NAMALWA (cell line): Measurements from ENCODE around the gene PLEK.
"Not testable (repeated sequence)": the region's sequence is repeated elsewhere in the genome, so short reads cannot be mapped to it uniquely, and the experiment has no call there.

Source experiments
- DNase-seq: peaks from one replicate; pipeline ENCODE4 v3.0.0-alpha.2; 2015; ENCODE audit warnings: low spot score

PLEK gene

DNA sequence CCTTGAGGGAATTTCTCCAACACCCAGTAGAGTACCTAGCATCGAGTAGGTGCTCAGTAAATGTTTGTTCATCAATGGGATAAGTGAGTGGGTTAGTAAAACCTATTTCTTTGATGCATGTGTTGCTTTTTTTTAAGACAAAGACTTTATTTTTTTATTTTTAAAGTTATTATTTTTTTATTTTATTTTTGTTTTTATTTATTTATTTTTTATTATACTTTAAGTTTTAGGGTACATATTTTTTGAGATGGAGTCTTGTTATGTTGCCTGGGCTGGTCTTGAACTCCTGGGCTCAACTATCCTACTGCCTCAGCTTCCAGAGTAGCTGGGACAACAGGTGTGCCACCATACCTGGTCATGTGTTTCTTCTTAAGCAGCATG lies 20.8 kb downstream of the PLEK start:
- no peak for DNase-seq

DNA sequence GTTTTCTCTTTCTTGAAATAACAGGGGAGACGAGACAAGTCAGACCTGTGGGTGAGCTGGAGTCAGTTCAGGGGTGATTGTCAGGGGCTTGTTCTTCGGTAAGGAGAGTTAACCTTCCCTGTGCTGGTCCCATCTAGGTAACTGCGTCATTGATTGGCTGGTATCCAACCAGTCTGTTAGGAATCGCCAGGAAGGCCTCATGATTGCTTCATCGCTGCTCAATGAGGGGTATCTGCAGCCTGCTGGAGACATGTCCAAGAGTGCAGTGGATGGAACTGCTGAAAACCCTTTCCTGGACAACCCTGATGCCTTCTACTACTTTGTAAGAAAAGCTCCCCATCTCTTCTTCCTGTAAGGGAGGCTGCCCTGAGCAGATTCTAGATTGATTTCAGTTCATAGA lies 21.3 kb downstream of the PLEK start:
- DNase-seq, result no peak

DNA sequence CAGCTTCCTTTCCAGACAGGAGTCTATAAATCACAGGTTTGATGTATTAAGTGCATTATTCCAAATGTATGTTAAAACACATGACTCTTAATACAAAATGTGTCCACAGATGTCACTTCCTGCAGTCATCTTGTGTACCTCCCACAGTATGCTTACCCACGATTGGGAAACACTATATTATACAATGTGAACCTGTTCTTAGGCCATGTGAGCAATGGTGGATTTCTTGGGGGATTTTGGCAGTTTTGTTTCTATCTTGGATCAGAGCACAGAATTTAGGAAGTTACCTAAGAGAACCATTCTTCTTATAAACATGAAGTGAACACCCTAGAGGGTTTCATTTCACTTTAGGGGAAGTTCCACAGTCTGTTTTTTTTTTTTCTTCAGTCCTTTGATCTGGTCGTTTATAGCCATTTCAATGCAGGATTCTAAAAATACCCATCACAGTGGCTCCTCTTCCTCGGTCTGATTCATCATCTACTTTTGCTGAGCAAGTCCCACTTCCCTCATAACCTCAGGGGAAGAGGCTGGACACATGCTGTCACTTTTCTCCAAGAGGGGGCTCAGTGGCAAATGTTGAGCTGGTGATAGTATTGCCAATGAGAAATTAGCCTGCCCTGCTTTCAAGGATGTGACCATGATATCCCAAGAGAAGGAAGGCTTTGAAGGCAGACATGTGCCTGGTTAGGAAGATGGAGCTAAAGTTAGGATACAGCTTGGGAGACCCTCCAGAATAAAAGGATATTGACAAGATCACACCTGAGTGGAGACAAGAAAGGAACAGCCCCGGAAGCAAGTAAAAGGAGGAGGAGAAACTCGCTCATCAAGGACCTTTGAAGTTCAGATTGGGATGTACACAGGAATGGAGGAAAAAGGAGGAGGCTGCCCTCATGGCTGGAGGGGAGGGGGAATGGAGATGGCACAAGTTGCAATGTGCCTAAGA lies 22.6 kb downstream of the PLEK start:
- peak; percentile 76 for DNase-seq

DNA sequence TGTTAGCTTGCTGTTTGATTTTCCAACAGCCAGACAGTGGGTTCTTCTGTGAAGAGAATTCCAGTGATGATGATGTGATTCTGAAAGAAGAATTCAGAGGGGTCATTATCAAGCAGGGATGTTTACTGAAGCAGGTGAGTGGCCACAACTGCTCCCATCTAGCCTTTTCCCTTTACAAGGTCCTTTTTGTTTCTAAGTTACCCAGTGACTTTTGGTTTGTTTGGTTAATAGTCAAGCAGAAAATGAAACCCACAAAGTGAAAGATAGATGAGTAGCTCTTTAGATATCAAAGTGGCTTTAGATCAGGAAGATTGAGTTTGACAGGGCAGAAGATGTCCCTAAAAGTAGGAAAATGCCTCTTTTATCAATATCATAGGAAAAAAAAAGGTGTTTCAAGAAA lies 23.3 kb downstream of the PLEK start:
- no peak for DNase-seq

DNA sequence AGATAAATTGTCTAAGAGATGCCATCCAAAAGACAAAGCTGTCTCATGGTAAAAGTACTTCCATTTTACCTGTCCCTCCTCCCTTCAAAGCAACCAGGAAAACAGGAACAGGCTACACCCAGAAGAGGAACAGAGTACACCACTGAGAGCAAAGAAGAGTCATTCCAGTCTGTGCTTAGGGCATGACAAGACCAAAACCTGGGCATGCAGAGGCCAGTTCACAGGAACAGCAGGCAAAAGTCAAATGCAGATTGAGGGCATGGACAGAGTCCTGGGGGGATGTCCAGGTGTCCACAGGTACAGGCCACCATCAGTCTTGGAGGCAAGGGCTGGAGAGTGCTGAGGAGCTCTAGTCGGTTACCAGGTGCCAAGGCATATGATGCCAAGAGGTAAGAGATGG lies 23.7 kb downstream of the PLEK start:
- DNase-seq, result no peak

DNA sequence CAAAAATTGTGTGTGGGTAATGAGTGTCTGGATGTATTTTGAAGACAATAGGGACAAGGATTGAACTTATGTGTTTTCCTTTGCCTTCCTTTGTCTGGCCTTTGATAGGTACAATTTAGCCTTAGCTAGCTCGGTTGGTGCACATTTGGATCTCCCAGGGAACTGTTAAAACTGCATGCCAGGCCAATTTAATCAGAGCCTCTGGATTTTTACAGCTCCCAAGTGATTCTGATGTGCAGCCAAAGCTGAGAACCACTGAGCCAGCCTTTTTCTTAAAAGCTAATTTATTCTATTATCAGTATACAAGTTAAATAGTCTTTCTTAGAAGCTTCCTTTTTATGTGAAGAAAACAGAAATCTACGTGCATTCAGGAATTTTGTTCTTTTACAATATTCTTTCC lies 25.0 kb downstream of the PLEK start:
- DNase-seq, result no peak

DNA sequence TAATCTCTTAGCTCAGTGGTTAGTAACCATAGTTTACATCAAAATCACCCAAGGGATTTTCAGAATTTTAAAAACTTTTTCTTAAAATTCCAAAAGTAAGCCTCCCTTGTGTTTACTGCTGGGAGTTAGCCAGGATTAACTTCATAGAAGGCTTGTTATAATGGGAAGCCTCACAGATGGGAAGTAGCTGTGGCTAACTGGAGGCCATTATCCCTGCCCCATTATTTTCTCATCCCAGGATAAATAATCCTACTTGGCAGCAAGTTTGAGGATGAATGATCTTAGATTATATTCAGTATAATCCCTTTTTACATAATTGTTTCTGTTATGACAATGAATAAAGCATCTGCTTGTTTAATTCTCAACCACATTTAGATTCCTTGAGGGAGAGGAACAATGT lies 25.5 kb downstream of the PLEK start:
- DNase-seq, result no peak

DNA sequence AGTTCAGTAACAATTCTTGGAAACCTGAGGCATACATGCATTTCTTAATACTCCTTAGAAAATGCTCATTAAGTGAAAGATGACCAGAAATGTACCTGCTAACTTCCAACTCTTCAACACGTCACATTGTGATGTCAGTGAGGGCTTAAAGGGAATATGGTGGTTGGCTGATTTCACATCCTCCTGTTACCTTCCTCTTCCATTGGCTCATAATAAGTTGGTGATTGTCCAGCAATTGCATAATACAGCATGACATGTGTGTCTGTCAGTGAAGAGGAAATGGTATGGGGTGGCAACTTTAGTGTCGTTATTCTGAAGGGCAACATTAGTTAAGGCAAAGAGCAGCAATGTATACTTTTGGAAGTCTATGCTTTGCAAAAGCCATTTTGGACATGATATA lies 26.0 kb downstream of the PLEK start:
- no peak for DNase-seq

DNA sequence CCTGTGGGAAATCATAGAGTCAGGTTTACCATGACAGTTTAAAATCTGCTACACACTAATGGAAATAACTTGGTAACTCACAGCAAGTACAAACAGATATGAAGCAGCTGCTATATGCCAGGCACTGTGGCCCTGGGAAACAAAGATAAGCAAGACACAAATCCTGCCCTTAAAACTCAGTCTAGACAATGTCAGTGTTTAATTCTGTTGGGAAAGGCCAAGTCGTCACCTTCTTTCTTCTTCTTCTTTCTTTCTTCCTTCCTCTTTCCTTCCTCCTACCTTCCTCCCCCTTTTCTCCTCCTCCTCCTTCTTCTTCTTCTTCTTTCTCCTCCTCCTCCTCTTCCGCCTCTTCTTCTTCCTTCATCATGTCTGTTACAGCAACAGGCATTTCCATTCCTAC lies 26.8 kb downstream of the PLEK start:
- DNase-seq, result no peak

DNA sequence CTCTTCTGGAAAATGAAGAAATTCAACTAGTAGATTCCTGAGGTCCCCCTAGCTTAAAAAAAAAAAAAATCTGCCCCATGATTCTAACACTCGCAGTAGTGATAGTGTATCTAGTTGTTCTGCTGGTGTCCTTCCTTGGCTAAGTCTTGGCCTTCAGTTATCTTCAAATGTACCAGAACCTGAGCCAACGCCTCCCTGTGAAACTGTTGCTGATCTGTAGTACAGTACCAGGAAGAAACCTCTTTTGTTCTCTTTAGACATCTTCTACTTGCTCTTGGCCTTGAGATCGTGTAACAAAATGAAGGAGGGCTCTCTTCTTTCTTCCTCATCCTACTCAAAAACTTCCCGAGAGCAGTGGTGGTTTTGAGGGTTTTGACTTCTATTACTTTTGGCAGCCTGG lies 31.0 kb downstream of the PLEK start:
- DNase-seq, result no peak

DNA sequence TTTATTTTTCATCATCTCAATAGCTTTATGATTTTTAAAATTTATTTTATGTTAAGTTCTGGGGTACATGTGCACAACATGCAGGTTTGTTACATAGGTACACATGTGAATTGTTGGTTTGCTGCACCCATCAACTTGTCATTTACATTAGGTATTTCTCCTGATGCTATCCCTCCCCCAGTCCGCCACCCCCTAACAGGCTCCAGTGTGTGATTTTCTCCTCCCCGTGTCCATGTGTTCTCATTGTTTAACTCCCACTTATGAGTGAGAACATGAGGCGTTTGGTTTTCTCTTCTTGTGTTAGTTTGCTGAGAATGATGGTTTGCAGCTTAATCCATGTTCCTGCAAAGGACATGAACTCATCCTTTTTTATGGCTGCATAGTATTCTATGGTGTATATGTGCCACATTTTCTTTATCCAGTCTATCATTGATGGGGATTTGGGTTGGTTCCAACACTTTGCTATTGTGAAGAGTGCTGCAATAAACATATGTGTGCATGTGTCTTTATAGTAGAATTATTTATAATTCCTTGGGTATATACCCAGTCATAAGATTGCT lies 32.7 kb downstream of the PLEK start:
- not testable (repeated sequence) for DNase-seq

DNA sequence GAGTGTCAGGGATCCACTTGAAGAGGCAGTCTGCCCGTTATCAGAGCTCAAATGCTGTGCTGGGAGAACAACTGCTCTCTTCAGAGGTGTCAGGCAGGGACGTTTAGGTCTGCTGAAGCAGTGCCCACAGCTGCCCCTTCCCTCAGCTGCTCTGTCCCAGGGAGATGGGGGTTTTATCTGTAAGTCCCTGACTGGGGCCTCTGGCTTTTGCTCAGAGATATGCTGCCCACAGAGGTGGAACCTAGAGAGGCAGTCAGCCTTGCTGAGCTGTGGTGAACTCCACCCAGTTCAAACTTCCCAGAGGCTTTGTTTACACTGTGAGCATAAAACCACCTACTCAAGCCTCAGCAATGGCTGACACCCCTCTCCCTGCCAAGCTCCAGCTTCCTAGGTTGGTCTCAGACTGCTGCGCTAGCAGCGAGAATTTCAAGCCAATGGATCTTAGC lies 38.1 kb downstream of the PLEK start:
- DNase-seq, result no peak

DNA sequence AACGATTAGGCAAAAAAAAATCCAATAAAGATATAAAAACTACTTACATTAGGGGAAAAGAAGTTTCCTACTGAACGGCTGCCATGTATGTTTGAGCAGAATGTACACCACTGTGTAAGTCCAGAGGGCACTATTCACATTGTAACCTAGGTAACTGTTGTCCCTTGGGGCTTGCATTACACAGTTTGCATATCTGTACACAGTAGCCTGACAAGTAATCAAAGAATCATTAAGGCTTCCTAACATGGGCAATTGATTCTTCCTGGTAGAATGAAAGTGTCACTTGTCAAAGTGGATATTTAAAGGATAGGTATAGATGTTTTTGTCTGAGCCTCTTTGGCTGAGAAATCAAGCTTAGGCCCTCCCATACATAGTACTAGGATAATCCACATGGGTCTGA lies 39.1 kb downstream of the PLEK start:
- DNase-seq, result peak; percentile 31

DNA sequence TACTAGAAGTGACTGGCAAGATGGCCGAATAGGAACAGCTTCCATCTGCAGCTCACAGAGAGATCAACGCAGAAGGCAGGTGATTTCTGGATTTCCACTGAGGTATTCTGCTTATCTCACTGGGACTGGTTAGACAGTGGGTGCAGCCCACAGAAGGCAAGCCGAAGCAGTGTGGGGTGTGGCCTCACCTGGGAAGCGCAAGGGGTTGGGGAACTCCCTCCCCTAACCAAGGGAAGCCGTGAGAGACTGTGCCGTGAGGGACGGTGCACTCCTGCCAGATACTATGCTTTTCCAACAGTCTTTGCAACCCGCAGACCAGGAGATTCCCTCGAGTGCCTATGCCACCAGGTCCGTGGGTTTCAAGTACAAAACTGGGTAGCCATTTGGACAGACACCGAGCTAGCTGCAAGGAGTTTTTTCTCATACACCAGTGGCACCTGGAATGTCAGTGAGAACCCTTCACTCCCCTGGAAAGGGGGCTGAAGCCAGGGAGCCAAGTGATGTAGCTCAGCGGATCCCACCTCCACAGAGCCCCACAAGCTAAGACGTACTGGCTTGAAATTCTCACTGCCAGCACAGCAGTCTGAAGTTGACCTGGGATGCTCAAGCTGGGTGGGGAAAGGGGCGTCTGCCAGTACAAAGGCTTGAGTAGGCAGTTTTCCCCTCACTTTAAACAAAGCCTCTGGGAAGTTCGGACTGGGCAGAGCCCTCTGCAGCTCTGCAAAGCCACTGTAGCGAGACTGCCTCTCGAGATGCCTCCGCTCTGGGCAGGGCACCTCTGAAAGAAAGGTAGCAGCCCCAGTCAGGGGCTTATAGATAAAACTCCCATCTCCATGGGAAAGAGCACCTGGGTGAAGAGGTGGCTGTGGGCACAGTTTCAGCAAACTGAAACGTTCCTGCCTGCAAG lies 40.1 kb downstream of the PLEK start:
- DNase-seq, result no peak

DNA sequence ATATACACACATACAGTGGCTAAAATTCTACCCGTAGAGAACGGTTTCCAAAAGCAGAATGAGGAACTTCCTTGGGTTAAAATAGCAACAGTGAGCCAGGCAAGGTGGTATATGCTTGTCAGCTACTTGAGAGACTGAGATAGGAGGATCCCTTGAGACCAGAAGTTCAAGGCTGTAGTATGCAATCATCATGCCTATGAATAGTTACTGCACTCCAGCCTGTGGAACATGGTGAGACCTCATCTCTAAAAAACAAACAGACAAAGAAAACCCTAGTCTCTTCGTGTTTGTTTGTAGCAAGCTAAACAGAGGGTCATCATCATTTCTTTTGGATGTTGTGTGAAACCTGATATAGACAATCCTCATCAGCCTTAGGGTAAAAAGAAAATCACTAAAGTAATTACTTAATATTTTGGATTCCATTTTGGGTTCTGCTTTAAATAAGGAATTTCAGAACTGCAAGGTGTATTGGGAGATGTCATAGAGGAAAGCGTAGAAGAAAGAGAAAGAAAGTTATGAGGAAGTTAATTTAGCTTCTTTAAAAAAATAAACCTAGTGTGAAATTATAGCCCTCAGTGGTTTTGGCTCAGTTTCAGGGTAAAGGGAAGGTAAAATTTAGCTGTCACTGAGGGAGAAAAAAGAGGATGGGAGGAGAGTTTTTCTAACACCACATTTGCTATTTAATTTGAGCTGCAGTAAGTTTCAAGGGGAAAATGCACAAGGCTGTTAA lies 46.5 kb downstream of the PLEK start:
- peak; percentile 93 for DNase-seq

DNA sequence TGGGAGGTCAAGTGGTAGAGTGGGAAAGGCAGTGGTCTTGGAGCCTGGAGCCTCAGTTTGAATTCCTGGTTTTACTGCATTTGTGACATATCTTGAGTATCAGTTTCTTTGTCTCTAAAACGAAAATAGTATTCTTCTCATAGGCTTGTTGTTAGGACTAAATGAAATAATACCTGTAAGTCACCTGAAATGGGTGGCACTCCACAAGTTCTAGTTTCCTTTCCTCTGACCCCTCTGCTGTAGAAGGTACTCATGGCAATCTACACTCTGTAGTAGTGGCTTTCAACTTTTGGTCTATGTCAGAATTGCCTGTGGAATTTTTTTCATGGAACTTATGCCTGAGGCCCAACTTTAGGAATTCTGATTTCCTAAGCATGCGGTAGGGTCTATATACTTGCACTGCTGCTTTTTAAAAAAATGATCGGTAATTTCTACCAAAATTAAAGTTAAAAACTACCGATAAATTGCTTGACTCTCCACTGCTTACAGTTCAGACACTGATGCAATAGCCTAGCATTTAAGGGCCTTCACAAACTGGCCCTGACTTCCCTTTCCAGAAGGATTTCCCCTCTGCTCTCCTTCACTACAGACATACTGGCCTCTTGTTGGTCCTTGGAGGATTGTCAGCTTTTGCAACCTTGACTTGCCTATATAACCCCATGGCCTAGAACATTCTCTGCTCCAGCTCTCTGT lies 47.2 kb downstream of the PLEK start:
- peak; percentile 26 for DNase-seq

DNA sequence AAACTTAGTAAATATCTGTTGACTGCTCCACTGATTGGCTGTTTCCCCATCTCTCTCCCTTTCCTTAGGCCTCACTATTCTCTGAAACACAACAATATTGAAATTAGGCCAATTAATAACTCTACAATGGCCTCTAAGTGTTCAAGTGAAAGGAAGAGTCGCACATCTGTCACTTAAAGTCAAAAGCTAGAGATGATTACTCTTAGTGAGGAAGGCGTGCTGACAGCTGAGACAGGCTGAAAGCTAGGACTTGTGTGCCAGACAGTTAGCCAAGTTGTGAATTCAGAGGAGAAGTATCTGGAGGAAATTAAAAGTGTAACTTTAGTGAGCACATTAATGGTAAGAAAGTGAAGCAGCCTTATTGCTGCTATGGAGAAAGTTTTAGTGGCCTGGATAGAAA lies 48.4 kb downstream of the PLEK start:
- no peak for DNase-seq

DNA sequence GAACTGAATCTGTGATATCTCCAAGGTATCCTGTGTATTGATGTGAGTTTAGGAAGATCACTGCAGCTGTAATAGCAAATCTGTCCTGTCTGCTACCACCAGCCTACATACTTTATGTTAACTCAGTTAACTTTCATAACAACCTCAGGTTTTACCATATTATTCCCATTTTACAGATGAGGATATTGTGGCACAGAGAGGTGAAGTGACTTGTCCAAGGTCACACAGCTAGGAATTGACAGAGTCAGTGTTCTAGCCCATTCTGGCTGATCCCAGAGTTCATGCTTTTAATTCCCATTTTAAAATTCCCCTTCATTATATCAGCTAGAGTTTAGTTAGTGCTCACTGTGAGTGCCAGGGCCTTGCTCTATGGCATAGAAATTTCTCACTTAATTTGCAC lies 49.4 kb downstream of the PLEK start:
- DNase-seq, result no peak

DNA sequence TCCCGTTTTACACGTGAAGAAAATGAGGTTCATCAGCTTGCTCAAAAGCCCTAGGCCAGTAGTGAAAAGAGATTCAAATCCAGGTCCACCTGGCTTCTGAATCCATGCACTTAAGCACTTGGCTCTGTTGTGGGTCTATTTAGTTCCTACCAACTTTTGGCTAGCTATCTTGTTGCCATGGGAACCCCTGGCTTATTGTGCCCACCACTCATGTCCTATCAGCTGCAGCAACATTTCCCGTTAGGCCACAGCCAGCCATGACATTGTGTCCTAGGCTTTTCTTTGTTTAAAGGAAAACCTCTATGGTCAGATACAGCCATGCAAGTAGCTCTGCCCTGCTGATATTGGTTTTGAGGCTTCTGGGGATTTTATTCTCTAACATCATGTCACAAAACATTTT lies 49.8 kb downstream of the PLEK start:
- no peak for DNase-seq

DNA sequence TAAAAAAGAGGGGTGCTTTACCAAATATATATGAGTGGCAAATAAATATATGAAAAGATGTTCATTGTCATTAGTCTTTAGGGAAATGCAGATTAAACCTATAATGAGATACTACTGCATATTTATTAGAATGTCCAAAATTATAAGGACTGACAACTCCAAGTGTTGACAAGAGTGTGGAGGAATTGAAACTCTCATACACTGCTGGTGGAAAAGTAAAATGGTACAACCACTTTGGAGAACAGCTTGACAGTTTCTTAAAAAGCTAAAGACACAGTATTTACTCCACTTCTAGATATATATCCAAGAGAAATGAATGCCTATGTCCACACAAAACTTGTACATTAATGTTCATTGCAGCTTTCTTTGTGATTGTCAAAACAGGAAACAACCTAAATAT lies 50.4 kb downstream of the PLEK start:
- no peak for DNase-seq

DNA sequence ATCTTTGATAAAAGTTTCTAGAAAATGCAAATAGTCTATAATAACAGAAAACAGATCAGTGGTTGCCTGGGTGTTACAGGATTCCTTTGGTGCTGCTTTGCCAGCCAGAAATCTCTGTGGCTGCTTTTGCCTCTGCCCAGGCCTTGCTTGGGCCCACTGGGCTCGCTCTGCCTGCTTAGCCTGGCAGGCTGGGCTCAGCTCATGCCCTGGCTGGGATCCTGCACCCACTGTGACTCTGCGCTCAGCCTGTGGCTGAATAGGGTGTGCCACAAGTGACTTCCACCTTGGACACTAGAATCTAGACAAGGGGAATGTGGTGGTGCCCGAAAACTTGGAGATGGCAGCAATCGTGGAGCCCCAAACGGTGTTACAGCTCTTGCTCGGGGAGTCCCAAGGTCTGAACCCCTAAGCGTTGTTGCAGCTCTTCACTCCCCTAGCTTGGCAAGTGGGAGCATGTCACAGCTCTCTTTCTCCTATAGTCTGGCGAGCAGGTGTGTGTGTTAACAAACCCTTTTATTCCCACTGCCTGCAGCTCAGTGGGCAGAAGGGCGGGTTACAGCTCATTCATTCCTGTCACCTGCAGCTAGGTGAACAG lies 51.1 kb downstream of the PLEK start:
- no peak for DNase-seq
